PC-3 (cell line): ENCODE data around the gene MASP1. TPM values are rescaled to one million over a fixed set of nuclear protein-coding genes. Genes with fewer than 3 reads are reported as not detected.
A peak's percentile ranks its signal among the peaks of the same experiment; 100 is the strongest.

Source experiments
- ATAC-seq: fragments of 200-7000 bp; cut with Tn5 transposase; 2 replicates; pipeline ENCODE4 v1.9.1; 2020; ENCODE audit warnings: mild to moderate bottlenecking, moderate library complexity
- BruUV-seq: library from RNA; stranded (reverse); fragments of 400-500 nt; replicated peaks from 2 replicates; lab custom pipeline; 2021; lab: Mats Ljungman, UMichigan
- CTCF ChIA-PET: fragments of 300-600 bp; sonication (Branson Sonifier 250); formaldehyde crosslinking; loops from one replicate; lab custom pipeline; 2022; ENCODE audit warnings: antibody characterized with exemption; lab: Charles Lee
- POLR2A ChIA-PET: fragments of 300-600 bp; sonication (Branson Sonifier 250); formaldehyde crosslinking; loops from one replicate; lab custom pipeline; 2022; ENCODE audit warnings: antibody characterized with exemption; ENCODE audit not compliant: unreplicated experiment; lab: Charles Lee
- DNase-seq: peaks from one replicate; pipeline ENCODE4 v3.0.0-alpha.2; 2015
- H2AFZ ChIP-seq: fragments of 300-600 bp; sonication (generic); 2 replicates; pipeline ENCODE4 v1.6.0; 2016; ENCODE audit warnings: antibody characterized with exemption, low read length
- H3F3A ChIP-seq: fragments of 300-600 bp; sonication (generic); one replicate; pipeline ENCODE4 v1.6.0; 2017; ENCODE audit warnings: antibody characterized with exemption, low read length, control low read depth, mild to moderate bottlenecking; ENCODE audit not compliant: unreplicated experiment
- H3K27ac ChIP-seq: fragments of 300-600 bp; sonication (generic); 2 replicates; pipeline ENCODE4 v1.5.1; 2016; ENCODE audit warnings: mild to moderate bottlenecking, low read length
- H3K27me3 ChIP-seq: fragments of 300-600 bp; sonication (generic); 2 replicates; pipeline ENCODE4 v1.6.1; 2016; ENCODE audit warnings: low read length, mixed read lengths
- H3K36me3 ChIP-seq: fragments of 300-600 bp; sonication (generic); 2 replicates; pipeline ENCODE4 v1.6.1; 2016; ENCODE audit warnings: low read depth, mixed run types, low read length, mixed read lengths
- H3K4me1 ChIP-seq: fragments of 300-600 bp; sonication (generic); 2 replicates; pipeline ENCODE4 v1.5.1; 2016; ENCODE audit warnings: low read length; ENCODE audit not compliant: insufficient read depth
- H3K4me2 ChIP-seq: fragments of 300-600 bp; sonication (generic); 2 replicates; pipeline ENCODE4 v1.6.0; 2016; ENCODE audit warnings: low read length
- H3K4me3 ChIP-seq: fragments of 300-600 bp; sonication (generic); 2 replicates; pipeline ENCODE4 v1.5.1; 2016; ENCODE audit warnings: mild to moderate bottlenecking, low read length, mixed read lengths
- H3K79me2 ChIP-seq: fragments of 300-600 bp; sonication (generic); 2 replicates; pipeline ENCODE4 v1.6.1; 2017; ENCODE audit warnings: low read length, mixed read lengths
- H3K9ac ChIP-seq: fragments of 300-600 bp; sonication (generic); 2 replicates; pipeline ENCODE4 v1.6.0; 2016; ENCODE audit warnings: mild to moderate bottlenecking, low read length
- H3K9me2 ChIP-seq: fragments of 300-600 bp; sonication (generic); replicated peaks from 2 replicates; pipeline ENCODE4 v1.6.1; 2016; ENCODE audit warnings: mixed run types, low read length, mixed read lengths
- H3K9me3 ChIP-seq: fragments of 300-600 bp; sonication (generic); 2 replicates; pipeline ENCODE4 v1.6.1; 2016; ENCODE audit warnings: low read length, mixed read lengths
- H4K20me1 ChIP-seq: fragments of 300-600 bp; sonication (generic); 2 replicates; pipeline ENCODE4 v1.6.1; 2016; ENCODE audit warnings: low read length, mixed read lengths
- EZH2 ChIP-seq: fragments of 300-600 bp; sonication (generic); IDR thresholded peaks from one replicate; pipeline ENCODE4 v1.6.1; 2017; ENCODE audit warnings: antibody characterized with exemption, mild to moderate bottlenecking, low read length; ENCODE audit not compliant: unreplicated experiment
- EZH2phosphoT487 ChIP-seq: fragments of 300-600 bp; sonication (generic); IDR thresholded peaks from 2 replicates; pipeline ENCODE4 v1.6.1; 2018; ENCODE audit warnings: mild to moderate bottlenecking, antibody characterized with exemption, low read length, borderline replicate concordance
- intact Hi-C: fragments of 100-400 bp; cut with micrococcal nuclease; formaldehyde crosslinking; loops from 2 replicates; pipeline ENCODE4 v1.9.0; 2023
- total RNA-seq: library from RNA; depleted of rRNA; stranded (reverse); fragments of >200 nt; gene quantifications from 2 replicates; pipeline ENCODE4 v1.2.3, GENCODE V29; 2014
- TF ChIP-seq, protein P1 (sequence below): fragments of 300-600 bp; sonication (generic); conservative IDR thresholded peaks from 2 replicates; pipeline ENCODE4 v1.5.1; 2017; ENCODE audit warnings: antibody characterized with exemption, low read depth, mild to moderate bottlenecking, low read length

Gene MASP1
- total RNA-seq, 1 experiment from 2014 or later, result 0.07 TPM

DNA sequence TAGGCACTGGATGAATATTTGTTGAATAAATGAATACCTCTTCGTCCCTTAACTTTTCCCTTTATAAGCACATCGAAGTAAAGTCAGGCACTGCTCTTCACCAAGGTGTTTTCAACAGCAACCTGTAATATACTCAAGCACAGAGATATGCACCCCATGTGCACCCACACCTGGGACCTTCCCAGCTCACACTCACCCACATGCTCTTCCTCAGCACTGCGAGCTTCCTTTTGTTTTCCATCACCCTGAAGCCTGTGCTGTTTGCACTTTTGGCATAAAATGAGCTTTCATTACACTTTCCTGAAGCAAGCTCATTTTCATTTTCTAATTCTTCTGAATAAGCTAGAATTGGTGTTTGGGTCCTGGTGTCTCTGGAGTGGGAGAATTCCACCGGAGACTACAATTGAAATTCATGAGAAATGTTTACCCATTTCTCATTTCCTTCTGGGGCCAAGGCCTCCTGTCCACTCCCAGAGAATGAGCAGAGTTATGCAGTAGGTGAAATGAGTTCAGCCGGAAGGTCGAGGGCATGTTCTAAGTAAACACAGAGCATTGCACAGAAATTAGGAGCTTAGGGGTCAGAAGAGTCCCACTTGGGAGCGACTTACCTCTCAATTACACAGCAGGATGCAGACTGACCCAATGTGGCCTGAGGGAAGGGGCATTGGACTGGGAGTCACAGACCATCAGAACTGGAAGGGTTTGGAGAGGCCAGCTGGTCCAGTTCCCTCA is 15.0 kb downstream of the MASP1 start:
- no peaks in the 10 kb centered on the region for H3F3A ChIP-seq
- POLR2A ChIA-PET, result no interaction called here
- H3K27me3 ChIP-seq, result peaks cover 41% of the 10 kb centered on the region; the same call in 1 of the 2 replicates
- no peak overlapping the region for H3K4me3 ChIP-seq
- DNase-seq (no peak), ATAC-seq (no peak)
- H3K9me3 ChIP-seq, result no peaks in the 10 kb centered on the region
- no peak overlapping the region for H3K4me2 ChIP-seq
- no peak overlapping the region for H2AFZ ChIP-seq
- no peaks in the 10 kb centered on the region for H4K20me1 ChIP-seq
- BruUV-seq, result no TSS peak
- intact Hi-C loops, result no loop called here
- H3K9ac ChIP-seq, result no peak overlapping the region
- H3K9me2 ChIP-seq, result no peaks in the 10 kb centered on the region
- no peaks in the 10 kb centered on the region for H3K79me2 ChIP-seq
- TF ChIP-seq EZH2 (no peak), EZH2phosphoT487 (no peak)
- TF ChIP-seq, protein P1, sequence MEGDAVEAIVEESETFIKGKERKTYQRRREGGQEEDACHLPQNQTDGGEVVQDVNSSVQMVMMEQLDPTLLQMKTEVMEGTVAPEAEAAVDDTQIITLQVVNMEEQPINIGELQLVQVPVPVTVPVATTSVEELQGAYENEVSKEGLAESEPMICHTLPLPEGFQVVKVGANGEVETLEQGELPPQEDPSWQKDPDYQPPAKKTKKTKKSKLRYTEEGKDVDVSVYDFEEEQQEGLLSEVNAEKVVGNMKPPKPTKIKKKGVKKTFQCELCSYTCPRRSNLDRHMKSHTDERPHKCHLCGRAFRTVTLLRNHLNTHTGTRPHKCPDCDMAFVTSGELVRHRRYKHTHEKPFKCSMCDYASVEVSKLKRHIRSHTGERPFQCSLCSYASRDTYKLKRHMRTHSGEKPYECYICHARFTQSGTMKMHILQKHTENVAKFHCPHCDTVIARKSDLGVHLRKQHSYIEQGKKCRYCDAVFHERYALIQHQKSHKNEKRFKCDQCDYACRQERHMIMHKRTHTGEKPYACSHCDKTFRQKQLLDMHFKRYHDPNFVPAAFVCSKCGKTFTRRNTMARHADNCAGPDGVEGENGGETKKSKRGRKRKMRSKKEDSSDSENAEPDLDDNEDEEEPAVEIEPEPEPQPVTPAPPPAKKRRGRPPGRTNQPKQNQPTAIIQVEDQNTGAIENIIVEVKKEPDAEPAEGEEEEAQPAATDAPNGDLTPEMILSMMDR, result no peak
- no peak overlapping the region for H3K27ac ChIP-seq
- no peaks in the 10 kb centered on the region for H3K36me3 ChIP-seq
- CTCF ChIA-PET, result no interaction called here
- no peaks in the 10 kb centered on the region for H3K4me1 ChIP-seq

DNA sequence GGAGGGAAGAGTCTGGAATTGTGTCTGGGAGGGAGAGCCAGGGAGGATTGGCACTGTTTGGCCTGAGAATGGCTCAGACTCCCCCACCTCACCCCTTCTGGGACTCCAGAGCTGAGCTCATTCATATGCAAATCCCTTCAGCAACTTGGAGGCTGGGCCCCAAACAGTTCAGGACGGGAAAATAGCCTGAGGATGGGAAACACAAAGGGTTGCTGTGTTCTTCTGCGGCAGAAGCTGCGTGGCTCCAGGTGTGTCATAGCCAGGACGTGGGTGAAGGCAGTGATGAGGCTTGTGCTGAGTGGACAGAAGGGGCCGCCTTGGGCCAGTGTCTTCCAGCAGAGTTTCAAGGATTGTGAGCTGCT is 16.6 kb downstream of the MASP1 start:
- no peak overlapping the region for H3K4me3 ChIP-seq
- CTCF ChIA-PET, result no interaction called here
- H3K27ac ChIP-seq, result no peak overlapping the region
- no peak; the same call in 1 of the 2 replicates for ATAC-seq
- intact Hi-C loops, result no loop called here
- H3K9ac ChIP-seq, result no peak overlapping the region
- TF ChIP-seq, protein P1, result no peak
- no peak for TF ChIP-seq EZH2
- no peak for TF ChIP-seq EZH2phosphoT487
- no peaks in the 10 kb centered on the region for H4K20me1 ChIP-seq
- DNase-seq, result peak; percentile 20
- no TSS peak for BruUV-seq
- peaks cover 41% of the 10 kb centered on the region; the same call in 1 of the 2 replicates for H3K27me3 ChIP-seq
- no peak overlapping the region for H2AFZ ChIP-seq
- POLR2A ChIA-PET, result no interaction called here
- no peaks in the 10 kb centered on the region for H3K9me3 ChIP-seq
- H3K9me2 ChIP-seq, result no peaks in the 10 kb centered on the region
- no peak overlapping the region for H3K4me2 ChIP-seq
- H3K36me3 ChIP-seq, result no peaks in the 10 kb centered on the region
- no peaks in the 10 kb centered on the region for H3F3A ChIP-seq
- H3K79me2 ChIP-seq, result no peaks in the 10 kb centered on the region
- no peaks in the 10 kb centered on the region for H3K4me1 ChIP-seq

DNA sequence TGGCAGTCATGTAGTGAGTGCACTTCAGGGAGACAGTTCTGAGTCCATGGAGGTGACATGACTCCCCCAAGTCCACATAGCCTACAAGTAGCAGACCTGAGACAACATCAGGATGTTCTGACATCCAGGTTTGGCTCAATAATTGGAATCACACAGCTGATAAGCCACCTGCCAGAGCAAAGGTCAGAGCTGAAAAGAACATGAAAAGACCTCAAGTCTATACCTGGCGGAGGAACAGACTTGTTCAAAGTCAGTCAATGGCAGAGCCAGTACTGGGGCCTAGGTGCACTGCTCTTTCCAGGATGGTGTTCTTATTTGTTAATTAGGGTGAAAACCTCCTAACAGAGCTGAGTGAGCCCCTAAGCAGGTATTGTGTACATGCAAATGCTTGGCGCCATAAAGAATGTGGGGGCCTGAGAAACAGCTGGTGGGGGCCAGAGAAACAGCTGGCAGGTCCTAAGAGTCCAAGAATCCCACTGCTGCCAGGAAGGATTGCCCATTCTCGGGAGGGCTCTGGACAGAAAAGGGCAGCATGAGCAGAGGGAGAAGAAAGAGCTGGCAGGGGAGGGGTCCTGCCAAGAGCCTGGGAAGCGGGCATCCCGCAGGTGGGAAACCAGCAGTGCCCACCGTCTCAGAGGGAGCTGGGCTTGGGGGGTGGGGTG is 17.1 kb downstream of the MASP1 start:
- TF ChIP-seq EZH2, result no peak
- no peak for TF ChIP-seq EZH2phosphoT487
- no peak overlapping the region for H3K27ac ChIP-seq
- POLR2A ChIA-PET, result no interaction called here
- H2AFZ ChIP-seq, result no peak overlapping the region
- no peaks in the 10 kb centered on the region for H3F3A ChIP-seq
- DNase-seq (no peak), ATAC-seq (no peak)
- no peaks in the 10 kb centered on the region for H3K36me3 ChIP-seq
- no peak overlapping the region for H3K9ac ChIP-seq
- H4K20me1 ChIP-seq, result no peaks in the 10 kb centered on the region
- CTCF ChIA-PET, result no interaction called here
- BruUV-seq, result no TSS peak
- H3K9me3 ChIP-seq, result peaks cover 1% of the 10 kb centered on the region; the same call in 1 of the 2 replicates
- no peak overlapping the region for H3K4me3 ChIP-seq
- intact Hi-C loops, result no loop called here
- H3K4me2 ChIP-seq, result no peak overlapping the region
- H3K9me2 ChIP-seq, result no peaks in the 10 kb centered on the region
- H3K4me1 ChIP-seq, result no peaks in the 10 kb centered on the region
- H3K79me2 ChIP-seq, result no peaks in the 10 kb centered on the region
- peaks cover 38% of the 10 kb centered on the region; the same call in 1 of the 2 replicates for H3K27me3 ChIP-seq
